Measurements from ENCODE around the gene ACTRT1. TPM values are rescaled to one million over a fixed set of nuclear protein-coding genes. Genes with fewer than 3 reads are reported as not detected.

The ACTRT1 gene
- total and polyA plus RNA-seq, 10 of the 15 experiments (the other 5 are each of a cell fraction or from before 2014, with no cell fraction given), result not detected

DNA sequence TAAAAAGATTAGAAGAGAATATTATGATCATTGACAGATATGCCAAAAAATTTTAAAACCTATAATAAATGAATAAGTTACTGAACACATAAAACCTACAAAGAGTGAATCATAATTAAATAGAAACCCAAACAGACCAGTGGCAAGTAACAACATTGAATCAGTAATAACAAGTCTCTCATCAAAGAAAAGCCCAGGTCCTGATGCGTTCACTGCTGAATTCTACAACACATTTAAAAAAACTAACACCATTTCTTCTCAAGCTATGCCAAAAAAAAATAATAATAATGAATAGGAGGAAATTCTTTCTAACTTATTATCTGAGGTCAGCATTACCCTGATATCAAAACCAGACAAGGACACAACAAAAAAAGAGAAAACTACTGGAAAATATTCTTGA is 30.6 kb downstream of the ACTRT1 start:
- intact Hi-C loops (cut with micrococcal nuclease; ENCODE audit: unreplicated experiment), result no loop called here
- H4K20me1 ChIP-seq (ENCODE audit: control insufficient read depth, insufficient read depth), result no peaks in the 10 kb centered on the region
- H3K27me3 ChIP-seq (replicated peaks in 1 of 2; ENCODE audit: control insufficient read depth in 2 of 2, insufficient read depth in 2 of 2, low read length in 1 of 2), result no peaks in the 10 kb centered on the region
- CTCF ChIA-PET, result no interaction called here
- no peak for ATAC-seq
- H3K4me3 ChIP-seq, result no peak overlapping the region
- DNase-seq (ENCODE audit: low read depth, low spot score), result no peak
- no peak overlapping the region for H2AFZ ChIP-seq (ENCODE audit: control insufficient read depth, low read depth, low read length)
- BruUV-seq (replicated peaks), result no TSS peak
- no peak overlapping the region for H3K9ac ChIP-seq (ENCODE audit: control insufficient read depth, insufficient read depth, low read length)
- no peaks in the 10 kb centered on the region for H3K36me3 ChIP-seq (ENCODE audit: control insufficient read depth in 2 of 2, insufficient read depth in 2 of 2, low read length in 1 of 2)
- TF ChIP-seq, protein P1, sequence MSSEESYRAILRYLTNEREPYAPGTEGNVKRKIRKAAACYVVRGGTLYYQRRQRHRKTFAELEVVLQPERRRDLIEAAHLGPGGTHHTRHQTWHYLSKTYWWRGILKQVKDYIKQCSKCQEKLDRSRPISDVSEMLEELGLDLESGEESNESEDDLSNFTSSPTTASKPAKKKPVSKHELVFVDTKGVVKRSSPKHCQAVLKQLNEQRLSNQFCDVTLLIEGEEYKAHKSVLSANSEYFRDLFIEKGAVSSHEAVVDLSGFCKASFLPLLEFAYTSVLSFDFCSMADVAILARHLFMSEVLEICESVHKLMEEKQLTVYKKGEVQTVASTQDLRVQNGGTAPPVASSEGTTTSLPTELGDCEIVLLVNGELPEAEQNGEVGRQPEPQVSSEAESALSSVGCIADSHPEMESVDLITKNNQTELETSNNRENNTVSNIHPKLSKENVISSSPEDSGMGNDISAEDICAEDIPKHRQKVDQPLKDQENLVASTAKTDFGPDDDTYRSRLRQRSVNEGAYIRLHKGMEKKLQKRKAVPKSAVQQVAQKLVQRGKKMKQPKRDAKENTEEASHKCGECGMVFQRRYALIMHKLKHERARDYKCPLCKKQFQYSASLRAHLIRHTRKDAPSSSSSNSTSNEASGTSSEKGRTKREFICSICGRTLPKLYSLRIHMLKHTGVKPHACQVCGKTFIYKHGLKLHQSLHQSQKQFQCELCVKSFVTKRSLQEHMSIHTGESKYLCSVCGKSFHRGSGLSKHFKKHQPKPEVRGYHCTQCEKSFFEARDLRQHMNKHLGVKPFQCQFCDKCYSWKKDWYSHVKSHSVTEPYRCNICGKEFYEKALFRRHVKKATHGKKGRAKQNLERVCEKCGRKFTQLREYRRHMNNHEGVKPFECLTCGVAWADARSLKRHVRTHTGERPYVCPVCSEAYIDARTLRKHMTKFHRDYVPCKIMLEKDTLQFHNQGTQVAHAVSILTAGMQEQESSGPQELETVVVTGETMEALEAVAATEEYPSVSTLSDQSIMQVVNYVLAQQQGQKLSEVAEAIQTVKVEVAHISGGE (CRISPR knock-in tag; IDR thresholded peaks at IDR 0.05), result no peak
- TF ChIP-seq NR2F1 (conservative IDR thresholded peaks at IDR 0.05) (no peak), ZBTB33 (IDR thresholded peaks at IDR 0.05) (no peak), YY1 (IDR thresholded peaks at IDR 0.05; ENCODE audit: low read depth, low read length) (no peak)
- H3K79me2 ChIP-seq (ENCODE audit: control insufficient read depth, insufficient read depth, low read length), result no peaks in the 10 kb centered on the region
- in situ Hi-C loops (cut with MboI), result no loop called here
- RAD21 ChIA-PET (ENCODE audit: unreplicated experiment), result no interaction called here
- SMC1A ChIA-PET (ENCODE audit: uncharacterized antibody, unreplicated experiment), result no interaction called here
- FAIRE-seq, result no peak
- no peaks in the 10 kb centered on the region for H3K9me3 ChIP-seq (replicated peaks; ENCODE audit: control insufficient read depth, insufficient read depth, low read length)
- 0% methylated on average over 1 of the region's 1 CpG for whole genome bisulfite sequencing (ENCODE audit: insufficient coverage, insufficient replicate concordance, low lambda C conversion rate, missing lambda C conversion rate)
- POLR2A ChIA-PET, result no interaction called here
- no peak overlapping the region for H3K4me2 ChIP-seq (ENCODE audit: control insufficient read depth, insufficient read depth)
- no peak overlapping the region for H3K27ac ChIP-seq (ENCODE audit: control insufficient read depth, insufficient read depth)
- H3K4me1 ChIP-seq (ENCODE audit: control insufficient read depth, insufficient read depth, low read length), result no peaks in the 10 kb centered on the region

Data from GM12878 (cell line).